Caki2 (cell line): ENCODE data around the gene EIF1AY. TPM values are rescaled to one million over a fixed set of nuclear protein-coding genes. Genes with fewer than 3 reads are reported as not detected.
"Not testable (repeated sequence)": the region's sequence is repeated elsewhere in the genome, so short reads cannot be mapped to it uniquely, and the experiment has no call there.

Source experiments
- DNase-seq: peaks from one replicate; pipeline ENCODE4 v3.0.0-alpha.2; 2015; ENCODE audit warnings: low read depth
- in situ Hi-C: cut with HindIII; loops from 2 replicates; pipeline ENCODE4 v1.10.0; 2016; ENCODE audit warnings: low sequenced_read_pairs, low pct_unique_long_range_greater_than_20kb, mixed read lengths
- total RNA-seq: library from RNA; depleted of rRNA; stranded (reverse); fragments of >200 nt; shearing (Covaris generic); gene quantifications from 2 replicates; pipeline ENCODE4 v1.2.3, GENCODE V29; 2014; ENCODE audit warnings: low replicate concordance; rRNA removed

EIF1AY gene, protein sequence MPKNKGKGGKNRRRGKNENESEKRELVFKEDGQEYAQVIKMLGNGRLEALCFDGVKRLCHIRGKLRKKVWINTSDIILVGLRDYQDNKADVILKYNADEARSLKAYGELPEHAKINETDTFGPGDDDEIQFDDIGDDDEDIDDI
- 21.9 and 27.0 TPM in 2 replicates for total RNA-seq

DNA sequence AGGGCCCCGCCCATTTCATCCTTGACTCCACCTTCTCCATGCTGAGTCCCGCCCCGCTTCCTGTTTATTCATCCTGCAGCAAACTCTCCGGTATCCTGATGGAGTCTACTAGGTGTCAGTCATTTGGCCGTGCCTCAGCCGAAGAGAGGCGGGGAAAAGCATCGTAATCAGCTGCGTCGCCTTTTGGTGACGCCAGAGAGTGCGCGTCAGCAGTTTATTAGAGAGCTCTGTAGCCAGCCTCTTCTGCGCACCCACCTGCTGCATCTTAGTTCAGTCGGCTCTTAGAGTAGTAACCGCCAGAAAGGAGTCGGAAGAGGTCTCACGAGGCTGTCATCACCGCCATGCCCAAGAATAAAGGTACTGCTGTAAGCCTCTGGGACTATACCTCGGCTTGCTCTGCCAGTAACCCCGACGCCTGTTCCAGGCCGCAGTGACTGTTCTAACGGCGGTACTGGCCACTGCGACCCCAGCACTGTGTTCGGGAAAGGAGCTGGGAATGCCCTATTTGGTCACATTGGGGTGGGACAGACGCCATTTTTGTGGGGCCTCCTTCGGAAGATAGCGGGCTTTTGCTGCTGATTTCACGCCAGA lies at the start of gene EIF1AY:
TSS of gene EIF1AY (plus strand) at position 246 of the 591 bp plus-strand sequence. CDS start at position 342, 96 bp downstream.
- peak; percentile 80 for DNase-seq
- in situ Hi-C loops, result no loop called here

DNA sequence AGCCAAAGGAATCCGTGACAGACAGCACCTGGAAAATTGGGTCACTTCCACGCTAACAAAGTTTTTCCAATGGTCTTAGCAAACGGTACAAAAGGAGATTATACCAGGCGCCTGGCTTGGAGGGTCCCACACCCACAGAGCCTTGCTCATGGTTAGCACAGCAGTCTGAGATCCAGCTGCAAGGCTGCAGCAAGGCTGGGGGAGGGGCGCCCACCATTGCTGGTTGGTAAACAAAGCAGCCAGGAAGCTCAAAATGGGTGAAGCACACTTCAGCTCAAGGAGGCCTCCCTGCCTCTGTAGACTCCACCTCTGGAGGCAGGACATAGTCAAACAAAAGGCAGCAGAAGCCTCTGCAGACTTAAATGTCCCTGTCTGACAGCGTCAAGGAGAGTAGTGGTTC lies 47.1 kb upstream of the EIF1AY start:
- DNase-seq, result no peak
- in situ Hi-C loops, result no loop called here

DNA sequence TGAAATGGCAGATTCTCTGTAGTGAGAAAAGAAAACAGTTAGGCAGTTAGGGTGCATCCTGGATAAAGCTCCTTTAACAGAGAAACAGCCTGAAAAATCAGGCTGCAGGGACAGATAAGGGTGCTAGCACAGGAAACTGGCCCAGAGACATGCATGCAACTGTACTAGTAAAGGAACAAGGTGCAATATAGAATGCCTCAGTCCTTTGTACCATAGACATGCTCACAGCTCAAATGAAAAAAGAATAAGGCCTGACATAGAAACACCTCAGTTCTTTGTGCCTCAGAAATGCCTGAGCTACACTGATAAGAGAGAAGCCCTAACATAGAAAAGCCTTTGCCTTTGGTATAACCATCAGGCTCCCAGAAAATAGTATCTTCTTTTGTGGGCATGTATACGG lies 37.4 kb upstream of the EIF1AY start:
- DNase-seq, result no peak
- in situ Hi-C loops, result no loop called here

DNA sequence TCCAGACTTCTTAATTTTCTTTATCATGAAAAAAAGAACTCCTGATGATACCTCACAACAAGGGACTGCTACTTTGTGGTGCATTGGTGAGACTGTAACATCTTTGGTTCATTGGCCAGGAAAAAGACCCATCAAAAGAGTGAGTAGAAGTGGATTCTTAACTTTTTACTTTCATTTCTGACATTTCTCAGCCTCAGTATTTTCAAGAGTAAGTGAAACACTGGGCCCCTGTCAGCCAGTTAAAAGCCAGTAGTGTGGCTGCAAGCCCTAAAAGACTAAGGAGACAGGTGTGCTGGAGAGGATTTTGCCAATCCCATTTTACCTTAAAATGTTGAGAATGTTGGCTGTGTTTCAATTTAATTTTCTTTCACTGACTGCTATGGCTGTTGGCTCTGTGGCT lies 36.6 kb upstream of the EIF1AY start:
- no peak for DNase-seq
- in situ Hi-C loops, result no loop called here

DNA sequence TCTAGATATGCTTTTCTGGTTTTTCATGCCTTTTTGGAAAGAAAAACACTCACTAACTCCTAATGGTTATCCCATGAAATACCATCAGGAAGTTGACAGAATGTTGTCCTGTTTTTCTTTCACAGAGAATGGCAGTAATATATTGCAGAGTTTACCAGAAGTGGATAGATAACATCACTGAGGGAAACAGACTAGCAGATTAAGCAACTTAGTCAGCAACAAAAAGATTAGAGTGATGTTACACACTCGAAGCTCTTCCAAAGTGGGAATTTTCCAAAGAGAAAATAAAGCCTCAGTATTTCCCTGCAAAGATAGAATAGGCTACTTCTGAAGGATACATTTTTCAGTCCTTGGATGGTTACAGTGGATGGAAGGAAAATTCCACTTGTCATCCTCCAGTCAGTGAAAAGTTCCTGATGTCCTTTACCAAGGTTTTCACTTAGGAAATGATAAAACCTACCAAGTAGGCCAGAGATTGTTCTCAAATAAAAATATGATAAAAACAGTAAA lies 31.1 kb upstream of the EIF1AY start:
- no peak for DNase-seq
- in situ Hi-C loops, result no loop called here

DNA sequence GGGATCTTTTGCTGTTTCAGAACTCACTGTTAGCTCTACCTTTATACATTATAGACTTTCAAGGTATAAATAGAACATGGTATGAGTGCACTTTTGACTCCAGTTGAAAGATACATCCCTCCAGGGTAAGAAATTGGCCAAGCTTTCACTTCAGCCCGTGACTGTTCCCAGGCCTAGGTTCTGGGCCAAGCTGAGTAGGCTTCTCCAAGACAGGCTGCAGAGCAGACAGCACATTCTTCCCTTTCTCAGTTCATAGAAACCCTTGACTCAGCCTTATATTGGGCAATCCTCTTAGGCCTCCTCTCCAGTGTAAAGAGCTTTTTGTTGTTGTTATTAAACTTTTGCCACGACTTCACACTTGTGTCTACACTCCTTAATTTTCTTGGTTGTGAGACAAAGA lies 29.5 kb upstream of the EIF1AY start:
- DNase-seq, result no peak
- in situ Hi-C loops, result no loop called here

DNA sequence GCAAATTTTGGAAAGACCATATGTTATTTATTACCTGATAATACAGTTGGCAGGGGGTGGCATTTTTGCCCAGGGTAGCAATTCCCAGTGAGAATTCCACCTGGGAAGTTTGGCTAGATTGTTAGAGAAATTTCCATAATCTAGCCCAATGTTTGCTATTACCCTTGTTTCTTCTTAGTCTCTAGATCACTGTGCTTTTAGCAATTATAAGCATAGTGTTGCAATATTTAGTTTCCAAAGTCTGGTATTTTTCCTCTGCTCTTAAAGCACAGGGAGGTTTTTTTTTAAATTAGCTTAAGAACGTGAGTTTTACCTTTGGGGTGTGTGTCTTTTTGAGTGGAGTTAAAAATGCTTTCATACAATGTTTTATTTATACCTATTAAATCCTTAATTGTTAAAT lies 26.3 kb upstream of the EIF1AY start:
- DNase-seq, result no peak
- in situ Hi-C loops, result no loop called here

DNA sequence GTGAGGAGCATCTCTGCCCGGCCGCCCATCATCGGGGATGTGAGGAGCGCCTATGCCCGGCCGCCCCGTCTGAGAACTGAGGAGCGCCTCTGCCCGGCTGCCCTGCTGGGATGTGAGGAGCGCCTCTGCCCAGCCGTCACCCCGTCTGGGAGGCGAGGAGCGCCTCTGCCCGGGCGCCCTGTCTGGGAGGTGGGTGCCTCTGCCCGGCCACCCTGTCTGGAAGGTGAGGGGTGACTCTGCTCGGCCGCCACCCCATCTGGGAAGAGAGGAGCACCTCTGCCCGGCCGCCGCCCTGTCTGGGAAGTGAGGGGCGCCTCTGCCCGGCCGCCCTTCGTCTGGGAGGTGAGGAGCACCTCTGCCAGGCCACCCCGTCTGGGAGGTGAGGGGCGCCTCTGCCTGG lies 23.7 kb upstream of the EIF1AY start:
- in situ Hi-C loops, result no loop called here
- no peak for DNase-seq

DNA sequence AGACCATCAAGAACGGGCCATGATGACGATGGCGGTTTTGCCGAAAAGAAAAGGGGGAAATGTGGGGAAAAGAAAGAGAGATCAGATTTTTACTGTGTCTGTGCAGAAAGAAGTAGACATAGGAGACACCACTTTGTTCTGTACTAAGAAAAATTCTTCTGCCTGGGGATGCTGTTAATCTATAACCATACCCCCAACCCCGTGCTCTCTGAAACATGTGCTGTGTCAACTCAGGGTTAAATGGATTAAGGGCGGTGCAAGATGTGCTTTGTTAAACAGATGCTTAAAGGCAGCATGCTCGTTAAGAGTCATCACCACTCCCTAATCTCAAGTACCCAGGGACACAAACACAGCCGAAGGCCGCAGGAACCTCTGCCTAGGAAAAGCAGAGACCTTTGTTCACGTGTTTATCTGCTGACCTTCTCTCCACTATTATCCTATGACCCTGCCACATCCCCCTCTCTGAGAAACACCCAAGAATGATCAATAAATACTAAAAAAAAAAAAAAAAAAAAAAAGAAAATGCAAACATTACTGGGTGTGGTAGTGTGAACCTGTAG lies 22.7 kb upstream of the EIF1AY start:
- in situ Hi-C loops, result not testable (repeated sequence)

DNA sequence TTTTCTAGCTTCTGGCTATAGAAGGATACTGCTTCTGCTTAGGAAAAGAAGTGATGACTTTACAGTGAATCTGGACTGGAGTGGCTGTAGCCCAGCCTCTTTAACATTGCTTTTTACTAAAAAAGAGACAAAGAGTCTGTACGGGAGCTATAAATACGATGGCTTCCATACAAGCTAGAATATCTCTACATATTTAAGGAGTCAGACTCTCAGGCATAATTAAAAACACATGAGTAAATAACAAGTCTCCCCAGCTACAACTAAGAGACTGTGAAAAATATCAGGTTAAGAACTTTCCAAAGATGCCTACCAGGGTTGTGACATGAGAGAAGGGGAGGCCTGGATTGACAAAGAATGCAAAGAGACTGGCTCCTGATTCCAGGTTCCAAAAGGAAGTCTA lies 19.8 kb upstream of the EIF1AY start:
- in situ Hi-C loops, result no loop called here
- DNase-seq, result no peak

More for the DNA sequence above, 22.7 kb upstream of the EIF1AY start:
- DNase-seq, result not testable (repeated sequence)

DNA sequence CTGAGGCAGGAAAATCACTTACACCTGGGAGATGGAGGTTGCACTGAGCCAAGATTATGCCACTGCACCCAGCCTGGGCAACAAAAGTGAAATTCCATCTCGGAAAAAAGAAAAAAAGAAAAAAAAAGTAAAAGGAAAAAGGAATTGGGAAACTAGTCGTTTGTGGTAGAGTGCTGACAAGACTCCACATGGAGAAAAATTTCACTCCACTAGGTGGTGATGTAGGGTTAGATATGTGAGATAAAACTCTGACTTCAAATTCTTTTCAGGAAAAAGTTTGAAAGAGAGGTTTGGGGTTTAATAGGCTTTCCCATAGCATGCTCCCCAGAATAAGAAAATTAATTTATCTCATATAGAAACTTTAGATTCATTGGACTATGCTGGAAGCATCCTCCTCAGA lies 16.9 kb upstream of the EIF1AY start:
- DNase-seq, result no peak
- in situ Hi-C loops, result no loop called here

DNA sequence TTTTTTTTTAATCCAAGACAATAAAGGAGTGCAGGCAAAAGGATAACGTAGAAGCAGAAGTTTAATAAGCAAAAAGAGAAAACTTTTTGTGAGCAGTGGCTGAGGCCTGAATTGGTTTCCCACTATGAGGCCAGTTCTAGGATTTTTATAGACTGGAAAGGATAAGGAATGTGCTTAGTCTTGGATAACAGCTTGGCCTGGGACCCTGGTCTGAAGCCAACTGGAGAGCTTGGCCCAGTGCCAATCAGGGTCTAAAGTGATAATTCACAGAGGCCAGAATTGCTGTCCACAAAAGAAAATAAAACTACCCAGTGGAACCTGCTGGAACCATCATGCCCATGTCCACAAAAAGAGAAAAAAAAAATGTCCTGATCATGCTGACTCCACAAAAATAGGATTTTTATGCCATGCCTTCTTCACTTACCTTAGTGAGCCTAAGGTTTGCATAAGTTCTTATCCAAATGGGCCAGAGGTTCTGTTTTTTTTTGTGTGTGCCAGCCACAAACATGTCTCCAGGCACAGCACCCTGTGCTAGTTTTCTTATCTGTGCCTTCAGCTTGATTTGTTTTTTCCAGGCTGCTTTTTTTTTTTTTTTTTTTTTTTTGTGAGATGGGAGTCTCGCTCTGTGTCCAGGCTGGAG lies 15.6 kb upstream of the EIF1AY start:
- in situ Hi-C loops, result no loop called here
- no peak for DNase-seq

DNA sequence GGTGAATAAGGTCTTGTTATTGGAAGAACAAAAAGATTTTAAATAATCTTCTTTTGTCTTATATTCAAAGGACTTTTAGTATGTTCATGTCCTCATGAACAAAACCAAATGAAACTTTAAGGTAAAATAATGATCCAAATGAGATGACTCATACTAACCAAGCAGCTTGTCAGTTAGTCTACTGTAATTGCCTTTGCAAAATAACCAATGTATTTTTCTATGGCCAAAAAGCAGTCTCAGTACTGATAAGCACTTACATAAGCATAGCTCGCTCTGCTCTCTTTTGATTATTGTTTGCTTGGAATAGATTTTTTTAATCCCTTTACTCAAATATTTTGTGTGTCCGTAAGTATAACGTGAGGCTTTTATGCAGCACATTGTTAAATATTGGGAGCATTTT lies 4.3 kb upstream of the EIF1AY start:
- no peak for DNase-seq
- in situ Hi-C loops, result no loop called here

DNA sequence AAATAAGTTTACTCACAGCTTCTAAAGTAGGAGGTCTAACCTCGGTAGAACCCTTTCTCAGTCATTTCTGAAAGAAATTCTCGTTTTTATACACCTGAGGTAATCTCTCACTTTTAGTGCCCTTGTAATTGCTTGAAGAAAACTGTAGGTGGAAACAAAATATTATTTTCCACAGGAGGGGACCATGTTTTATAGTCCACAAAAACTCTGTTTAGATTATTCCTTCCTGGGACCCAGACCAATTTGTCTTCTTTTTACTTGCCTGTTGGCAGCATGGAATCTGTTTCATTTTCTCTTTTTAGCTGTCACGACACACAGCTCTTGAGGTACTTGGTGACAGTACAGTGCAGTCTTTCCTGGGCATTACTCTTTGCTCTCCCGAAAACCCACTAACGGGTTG lies 930 bp downstream of the EIF1AY start:
- no peak for DNase-seq
- in situ Hi-C loops, result no loop called here

DNA sequence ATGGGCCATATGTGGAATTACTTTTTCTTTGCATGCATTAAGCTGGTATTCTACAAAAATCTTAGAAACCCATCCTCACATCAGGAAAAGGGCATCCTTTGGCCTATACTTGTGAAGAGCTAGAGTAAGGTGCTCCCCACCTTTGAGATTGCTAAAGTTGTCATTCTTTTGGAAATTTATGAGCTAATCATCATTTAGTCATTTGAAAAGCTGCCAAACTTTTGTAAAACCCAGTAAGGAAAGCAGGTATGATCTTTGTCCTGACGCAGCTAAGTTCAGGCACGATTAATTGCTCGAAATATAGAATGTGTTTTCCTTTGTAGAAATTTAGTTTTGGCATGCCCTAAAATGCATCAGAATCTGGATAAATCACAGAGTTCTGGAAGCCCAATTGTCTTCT lies 2.6 kb downstream of the EIF1AY start:
- DNase-seq, result no peak

DNA sequence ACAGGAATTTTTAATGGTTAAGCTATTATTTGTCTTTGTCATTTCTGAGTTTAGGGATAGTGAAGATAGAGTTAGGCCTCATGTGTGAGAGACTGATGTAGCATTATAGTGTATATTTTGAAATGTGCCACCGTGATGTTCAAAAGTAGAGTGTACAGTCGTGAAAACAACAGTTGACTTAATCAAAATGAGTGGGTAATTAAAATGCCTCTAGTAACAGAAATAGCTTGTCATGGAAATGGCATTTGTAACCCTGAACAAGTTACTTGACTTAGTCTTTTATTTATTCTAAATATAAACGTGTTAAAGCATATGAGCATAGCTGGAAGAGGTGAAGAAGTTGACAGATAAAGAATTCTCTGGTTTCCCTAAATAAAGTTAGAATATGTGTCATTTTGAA lies 6.1 kb downstream of the EIF1AY start:
- no peak for DNase-seq
- in situ Hi-C loops, result no loop called here

More for the DNA sequence above, 2.6 kb downstream of the EIF1AY start:
- in situ Hi-C loops, result no loop called here

DNA sequence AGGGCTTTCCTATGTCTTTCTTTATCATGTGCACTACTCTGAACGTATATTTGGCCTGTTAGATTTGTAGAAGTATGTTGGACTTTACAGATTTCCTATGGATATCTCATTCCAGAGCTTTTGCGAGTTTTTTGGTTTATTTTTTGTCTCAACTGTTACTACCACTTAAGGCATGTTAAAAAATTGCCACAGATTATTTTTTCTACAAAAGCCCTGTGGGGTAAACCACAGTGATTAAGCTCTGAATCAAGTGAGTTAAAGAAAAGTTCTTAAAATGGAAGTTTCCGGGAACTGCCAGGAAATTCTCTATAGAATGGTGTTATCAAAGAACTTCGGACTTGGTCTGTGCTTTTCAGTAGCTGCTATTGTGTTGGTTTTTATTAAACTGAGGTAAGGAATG lies 10.6 kb downstream of the EIF1AY start:
- no peak for DNase-seq

More for the DNA sequence above, 10.6 kb downstream of the EIF1AY start:
- in situ Hi-C loops, result no loop called here
